GM12878 (cell line): ENCODE results near the gene JUND. TPM values are rescaled to one million over a fixed set of nuclear protein-coding genes. Genes with fewer than 3 reads are reported as not detected.

Experiments used
- ATAC-seq: fragments of 200-7000 bp; cut with Tn5 transposase; 3 replicates; pipeline ENCODE4 v1.9.1; 2020; ENCODE audit warnings: mild to moderate bottlenecking, moderate library complexity
- BruUV-seq: library from RNA; stranded (reverse); fragments of 400-500 nt; replicated peaks from 2 replicates; lab custom pipeline; 2021; lab: Mats Ljungman, UMichigan
- CTCF ChIA-PET: fragments of 300-600 bp; sonication (Branson Sonifier 250); formaldehyde crosslinking; extraction: SDS; loops from one replicate; lab custom pipeline; 2021; ENCODE audit warnings: inconsistent platforms; lab: Yijun Ruan, JAX
- POLR2A ChIA-PET: fragments of 350-600 bp; formaldehyde crosslinking; extraction: SDS; loops from one replicate; lab custom pipeline; 2021; ENCODE audit warnings: inconsistent platforms; lab: Charles Lee
- RAD21 ChIA-PET: fragments of 300-600 bp; sonication (Branson Sonifier 250); formaldehyde crosslinking; loops from one replicate; lab custom pipeline; 2023; ENCODE audit warnings: antibody characterized with exemption; ENCODE audit not compliant: unreplicated experiment; lab: Charles Lee
- SMC1A ChIA-PET: fragments of 300-600 bp; sonication (Branson Sonifier 250); formaldehyde crosslinking; loops from one replicate; lab custom pipeline; 2023; ENCODE audit not compliant: unreplicated experiment, uncharacterized antibody; lab: Charles Lee
- DNase-seq: peaks from one replicate; pipeline ENCODE4 v3.0.0-alpha.2; 2011; ENCODE audit warnings: low read depth, low spot score
- FAIRE-seq: peaks from 3 replicates; lab custom pipeline; 2011; peaks lifted over from hg19 to GRCh38; lab: Jason Lieb, UNC
- H2AFZ ChIP-seq: 2 replicates; pipeline ENCODE4 v1.6.0; 2011; ENCODE audit warnings: low read depth, low read length, control low read depth; ENCODE audit not compliant: control insufficient read depth
- H3K27ac ChIP-seq: 2 replicates; pipeline ENCODE4 v1.5.1; 2011; ENCODE audit warnings: control low read depth; ENCODE audit not compliant: control insufficient read depth, insufficient read depth
- H3K27me3 ChIP-seq, 2 experiments: replicated peaks in 1 of 2; 2 replicates each; pipeline versions ENCODE4 v1.6.0 to v1.6.1; 2011; ENCODE audit warnings: low read length in 1 of 2; ENCODE audit not compliant: control insufficient read depth in 2 of 2, insufficient read depth in 2 of 2
- H3K36me3 ChIP-seq, 2 experiments: 2 replicates each; pipeline ENCODE4 v1.5.1; 2011; ENCODE audit warnings: low read length in 1 of 2; ENCODE audit not compliant: control insufficient read depth in 2 of 2, insufficient read depth in 2 of 2
- H3K4me1 ChIP-seq: 2 replicates; pipeline ENCODE4 v1.6.1; 2011; ENCODE audit warnings: mild to moderate bottlenecking, low read length, moderate library complexity, mixed read lengths; ENCODE audit not compliant: control insufficient read depth, insufficient read depth
- H3K4me2 ChIP-seq: 2 replicates; pipeline ENCODE4 v1.6.0; 2011; ENCODE audit warnings: control low read depth; ENCODE audit not compliant: control insufficient read depth, insufficient read depth
- H3K4me3 ChIP-seq: fragments of 200-600 bp; sonication (generic); 2 replicates; pipeline ENCODE4 v1.5.1; 2016
- H3K79me2 ChIP-seq: 2 replicates; pipeline ENCODE4 v1.6.0; 2011; ENCODE audit warnings: low read length; ENCODE audit not compliant: control insufficient read depth, insufficient read depth
- H3K9ac ChIP-seq: 2 replicates; pipeline ENCODE4 v1.8.0; 2011; ENCODE audit warnings: low read length, control low read depth, mixed read lengths; ENCODE audit not compliant: control insufficient read depth, insufficient read depth
- H3K9me3 ChIP-seq: replicated peaks from 3 replicates; pipeline ENCODE4 v1.5.1; 2011; ENCODE audit warnings: mild to moderate bottlenecking, low read length; ENCODE audit not compliant: control insufficient read depth, insufficient read depth
- H4K20me1 ChIP-seq: 2 replicates; pipeline ENCODE4 v1.6.0; 2011; ENCODE audit not compliant: control insufficient read depth, insufficient read depth
- ASH2L ChIP-seq: fragments of 300-600, 200-600 bp; sonication (generic); IDR thresholded peaks from 2 replicates; pipeline ENCODE4 v1.6.1; 2017; ENCODE audit warnings: low read depth, mild to moderate bottlenecking, borderline replicate concordance
- EGR1 ChIP-seq, 2 experiments: IDR thresholded peaks; 1 replicate in 1 of 2; 2 replicates in 1 of 2; pipeline ENCODE4 v1.6.1; 2011 to 2012; ENCODE audit warnings: low read depth in 2 of 2, low read length in 2 of 2, borderline replicate concordance in 1 of 2, mild to moderate bottlenecking in 1 of 2, moderate library complexity in 1 of 2
- ELK1 ChIP-seq: IDR thresholded peaks from 2 replicates; pipeline ENCODE4 v1.6.1; 2012; ENCODE audit warnings: low read depth, low read length, improper control_type of control experiment
- ETV6 ChIP-seq, 2 experiments: fragments of 450-650 bp in 1 of 2; IDR thresholded peaks in 1 of 2; conservative IDR thresholded peaks in 1 of 2; 2 replicates each; pipeline ENCODE4 v1.6.1; 2014; ENCODE audit warnings: antibody characterized with exemption in 1 of 2, borderline replicate concordance in 1 of 2, low read depth in 1 of 2, mild to moderate bottlenecking in 1 of 2, moderate library complexity in 1 of 2
- JUNB ChIP-seq: IDR thresholded peaks from 2 replicates; pipeline ENCODE4 v1.6.1; 2016; ENCODE audit warnings: antibody characterized with exemption, mild to moderate bottlenecking
- KDM1A ChIP-seq: fragments of 200-600 bp; sonication (generic); IDR thresholded peaks from 2 replicates; pipeline ENCODE4 v1.6.1; 2016; ENCODE audit warnings: borderline replicate concordance
- MEF2A ChIP-seq: IDR thresholded peaks from 2 replicates; pipeline ENCODE4 v1.6.1; 2011; ENCODE audit warnings: low read depth, mild to moderate bottlenecking, low read length, moderate library complexity; ENCODE audit not compliant: insufficient read depth
- NFIC ChIP-seq: IDR thresholded peaks from 2 replicates; pipeline ENCODE4 v1.6.1; 2012; ENCODE audit warnings: low read depth, mild to moderate bottlenecking, inconsistent platforms, low read length, moderate library complexity
- RELA ChIP-seq: fragments of 450-650 bp; IDR thresholded peaks from 2 replicates; pipeline ENCODE4 v1.8.0; 2014; ENCODE audit warnings: borderline replicate concordance; ENCODE audit not compliant: partially characterized antibody
- TARDBP ChIP-seq: IDR thresholded peaks from 2 replicates; pipeline ENCODE4 v1.6.1; 2016; ENCODE audit warnings: borderline replicate concordance
- YY1 ChIP-seq: IDR thresholded peaks from 2 replicates; pipeline ENCODE4 v1.6.1; 2011; ENCODE audit warnings: low read depth, mild to moderate bottlenecking, low read length
- ZNF207 ChIP-seq: fragments of 450-650 bp; IDR thresholded peaks from 2 replicates; pipeline ENCODE4 v1.6.1; 2014; ENCODE audit warnings: antibody characterized with exemption, mild to moderate bottlenecking, borderline replicate concordance
- WGBS: methylation state at CpG from one replicate; pipeline ENCODE4 v1.1.6; 2016; ENCODE audit warnings: low lambda C conversion rate; ENCODE audit not compliant: insufficient replicate concordance, insufficient coverage; ENCODE audit errors: missing lambda C conversion rate; 5-methylcytosine and 5-hydroxymethylcytosine counted together
- in situ Hi-C: fragments of 300-500 bp; cut with MboI; formaldehyde crosslinking; loops from 9 replicates; pipeline ENCODE4 v1.14.3; 2018; ENCODE audit warnings: mixed read lengths
- intact Hi-C: fragments of 100-400 bp; cut with micrococcal nuclease; formaldehyde crosslinking; loops from one replicate; pipeline ENCODE4 v1.14.2; 2022; ENCODE audit not compliant: unreplicated experiment
- polyA plus RNA-seq, 11 experiments: library from polyadenylated mRNA; depleted of rRNA in 4 of 11; unstranded in 6 of 11; stranded (reverse) in 5 of 11; fragments of >200 nt; fragmentation: Nextera tagmentation in 4 of 11; fragmentation: Illumina TruSeq in 1 of 11; extraction: Ambion mirVana in 4 of 11; extraction: Trizol in 1 of 11; gene quantifications; 1 replicate in 1 of 11; 2 replicates in 10 of 11; pipeline versions ENCODE4 v1.2.1 to v1.2.3, GENCODE V29; 2011 to 2016; ENCODE audit warnings: inconsistent platforms in 2 of 11, missing spikeins in 2 of 11, low read depth in 1 of 11
- total RNA-seq, 4 experiments: library from RNA; depleted of rRNA in 3 of 4; stranded (reverse); fragments of >200 nt in 3 of 4; fragmentation: Illumina TruSeq in 1 of 4; extraction: Trizol in 1 of 4; gene quantifications; 2 replicates each; pipeline versions ENCODE4 v1.2.1 to v1.2.3, GENCODE V29; 2013 to 2021
- TF ChIP-seq, protein P1 (sequence below): IDR thresholded peaks from 2 replicates; pipeline ENCODE4 v1.6.1; 2012; ENCODE audit warnings: low read depth, low read length, improper control_type of control experiment
- TF ChIP-seq, protein P2 (sequence below): IDR thresholded peaks from 2 replicates; pipeline ENCODE4 v1.6.1; 2011; ENCODE audit warnings: low read depth, low read length, improper control_type of control experiment, borderline replicate concordance
- TF ChIP-seq, protein P3 (sequence below): fragments of 450-650 bp; IDR thresholded peaks from 2 replicates; pipeline ENCODE4 v1.6.1; 2017; ENCODE audit warnings: mild to moderate bottlenecking, moderate library complexity

The JUND gene
- total and polyA plus RNA-seq, 10 of the 15 experiments (the other 5 are each of a cell fraction or from before 2014, with no cell fraction given), result 7.4 to 164 (median 18.8) TPM

- RAD21 ChIA-PET, result interaction anchor here (0.9 to 8.7 kb wide), 6 partner anchors 18 to 79 kb away, joined by 3 to 175 read pairs (median 7); partner anchors contain the start of genes MPV17L2 and RAB3A
- no TSS peak for BruUV-seq
- no peaks in the 10 kb centered on the region for H3K79me2 ChIP-seq
- H3K36me3 ChIP-seq, result no peaks in the 10 kb centered on the region
- no peak for FAIRE-seq
- CTCF ChIA-PET, result interaction anchor here (0.7 to 8.0 kb wide), 10 partner anchors 11 to 242 kb away, joined by 3 to 213 read pairs (median 4); partner anchors contain the start of genes ARRDC2, MPV17L2 and RAB3A
- H3K9ac ChIP-seq, result no peak overlapping the region
- H3K4me3 ChIP-seq, result no peak overlapping the region
- intact Hi-C loops (no loop called here), in situ Hi-C loops (loop anchor here (5.0 kb wide), 1 partner anchor 43 kb away; no protein-coding TSS in a partner anchor)
- no peaks in the 10 kb centered on the region for H4K20me1 ChIP-seq
- no peak overlapping the region for H3K4me2 ChIP-seq
- no peak overlapping the region for H2AFZ ChIP-seq
- 50% methylated on average over 5 of the region's 5 CpGs for WGBS
- POLR2A ChIA-PET, result interaction anchor here (0.7 to 1.3 kb wide), 2 partner anchors 45 to 84 kb away, joined by 3 read pairs; no protein-coding TSS in a partner anchor
- SMC1A ChIA-PET, result interaction anchor here (0.7 to 7.6 kb wide), 6 partner anchors 25 to 79 kb away, joined by 3 to 121 read pairs (median 5); partner anchors contain the start of genes MPV17L2 and RAB3A
- H3K27ac ChIP-seq, result no peak overlapping the region
- peaks cover 5% of the 10 kb centered on the region for H3K4me1 ChIP-seq
- no peak for DNase-seq
- no peaks in the 10 kb centered on the region; a peak in 1 of 4 replicates for H3K27me3 ChIP-seq
- H3K9me3 ChIP-seq, result no peaks in the 10 kb centered on the region
- no peak for ATAC-seq
- TF ChIP-seq, protein P1, sequence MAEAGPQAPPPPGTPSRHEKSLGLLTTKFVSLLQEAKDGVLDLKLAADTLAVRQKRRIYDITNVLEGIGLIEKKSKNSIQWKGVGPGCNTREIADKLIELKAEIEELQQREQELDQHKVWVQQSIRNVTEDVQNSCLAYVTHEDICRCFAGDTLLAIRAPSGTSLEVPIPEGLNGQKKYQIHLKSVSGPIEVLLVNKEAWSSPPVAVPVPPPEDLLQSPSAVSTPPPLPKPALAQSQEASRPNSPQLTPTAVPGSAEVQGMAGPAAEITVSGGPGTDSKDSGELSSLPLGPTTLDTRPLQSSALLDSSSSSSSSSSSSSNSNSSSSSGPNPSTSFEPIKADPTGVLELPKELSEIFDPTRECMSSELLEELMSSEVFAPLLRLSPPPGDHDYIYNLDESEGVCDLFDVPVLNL, result no peak
- TF ChIP-seq EGR1 (IDR thresholded peaks at IDR 0.05; ENCODE audit: borderline replicate concordance in 1 of 2, low read depth in 2 of 2, low read length in 2 of 2) (no peak), ASH2L (no peak), KDM1A (no peak), YY1 (no peak), TARDBP (no peak), NFIC (no peak), MEF2A (no peak), RELA (no peak), ELK1 (no peak), ETV6 (conservative IDR thresholded peaks at IDR 0.05 in 1 of 2, IDR thresholded peaks at IDR 0.05 in 1 of 2; ENCODE audit: borderline replicate concordance in 1 of 2, low read depth in 1 of 2) (no peak), ZNF207 (no peak), JUNB (no peak)
- TF ChIP-seq, protein P2, sequence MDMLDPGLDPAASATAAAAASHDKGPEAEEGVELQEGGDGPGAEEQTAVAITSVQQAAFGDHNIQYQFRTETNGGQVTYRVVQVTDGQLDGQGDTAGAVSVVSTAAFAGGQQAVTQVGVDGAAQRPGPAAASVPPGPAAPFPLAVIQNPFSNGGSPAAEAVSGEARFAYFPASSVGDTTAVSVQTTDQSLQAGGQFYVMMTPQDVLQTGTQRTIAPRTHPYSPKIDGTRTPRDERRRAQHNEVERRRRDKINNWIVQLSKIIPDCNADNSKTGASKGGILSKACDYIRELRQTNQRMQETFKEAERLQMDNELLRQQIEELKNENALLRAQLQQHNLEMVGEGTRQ, result no peak
- TF ChIP-seq, protein P3, sequence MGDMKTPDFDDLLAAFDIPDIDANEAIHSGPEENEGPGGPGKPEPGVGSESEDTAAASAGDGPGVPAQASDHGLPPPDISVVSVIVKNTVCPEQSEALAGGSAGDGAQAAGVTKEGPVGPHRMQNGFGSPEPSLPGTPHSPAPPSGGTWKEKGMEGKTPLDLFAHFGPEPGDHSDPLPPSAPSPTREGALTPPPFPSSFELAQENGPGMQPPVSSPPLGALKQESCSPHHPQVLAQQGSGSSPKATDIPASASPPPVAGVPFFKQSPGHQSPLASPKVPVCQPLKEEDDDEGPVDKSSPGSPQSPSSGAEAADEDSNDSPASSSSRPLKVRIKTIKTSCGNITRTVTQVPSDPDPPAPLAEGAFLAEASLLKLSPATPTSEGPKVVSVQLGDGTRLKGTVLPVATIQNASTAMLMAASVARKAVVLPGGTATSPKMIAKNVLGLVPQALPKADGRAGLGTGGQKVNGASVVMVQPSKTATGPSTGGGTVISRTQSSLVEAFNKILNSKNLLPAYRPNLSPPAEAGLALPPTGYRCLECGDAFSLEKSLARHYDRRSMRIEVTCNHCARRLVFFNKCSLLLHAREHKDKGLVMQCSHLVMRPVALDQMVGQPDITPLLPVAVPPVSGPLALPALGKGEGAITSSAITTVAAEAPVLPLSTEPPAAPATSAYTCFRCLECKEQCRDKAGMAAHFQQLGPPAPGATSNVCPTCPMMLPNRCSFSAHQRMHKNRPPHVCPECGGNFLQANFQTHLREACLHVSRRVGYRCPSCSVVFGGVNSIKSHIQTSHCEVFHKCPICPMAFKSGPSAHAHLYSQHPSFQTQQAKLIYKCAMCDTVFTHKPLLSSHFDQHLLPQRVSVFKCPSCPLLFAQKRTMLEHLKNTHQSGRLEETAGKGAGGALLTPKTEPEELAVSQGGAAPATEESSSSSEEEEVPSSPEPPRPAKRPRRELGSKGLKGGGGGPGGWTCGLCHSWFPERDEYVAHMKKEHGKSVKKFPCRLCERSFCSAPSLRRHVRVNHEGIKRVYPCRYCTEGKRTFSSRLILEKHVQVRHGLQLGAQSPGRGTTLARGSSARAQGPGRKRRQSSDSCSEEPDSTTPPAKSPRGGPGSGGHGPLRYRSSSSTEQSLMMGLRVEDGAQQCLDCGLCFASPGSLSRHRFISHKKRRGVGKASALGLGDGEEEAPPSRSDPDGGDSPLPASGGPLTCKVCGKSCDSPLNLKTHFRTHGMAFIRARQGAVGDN, result no peak
Observed at GRCh38 chr19:18249834-18250233, 31.6 kb downstream of the JUND start.
